ENCODE results near the gene B3GAT2.

The B3GAT2 gene

DNA sequence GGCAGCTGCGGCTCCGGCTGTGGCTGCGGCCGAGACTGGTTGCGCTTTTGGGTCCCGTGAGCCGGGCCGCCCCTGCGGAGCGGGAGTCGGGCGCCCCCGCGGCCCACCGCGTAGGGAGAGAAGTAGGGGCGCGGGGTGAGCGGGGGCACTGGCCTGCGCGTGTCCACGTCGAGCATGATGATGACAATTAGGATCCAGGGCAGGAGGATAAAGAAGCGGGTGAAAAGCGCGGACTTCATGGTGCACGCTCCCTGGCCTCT is 739 bp downstream of the B3GAT2 start:
- H3K27ac ChIP-seq (ENCODE audit: low read length): no peak overlapping the region
- no peaks in the 10 kb centered on the region for H3K79me2 ChIP-seq (ENCODE audit: low read length)
- no peak overlapping the region for H3K9ac ChIP-seq (ENCODE audit: low read length)
- TF ChIP-seq, protein P1, sequence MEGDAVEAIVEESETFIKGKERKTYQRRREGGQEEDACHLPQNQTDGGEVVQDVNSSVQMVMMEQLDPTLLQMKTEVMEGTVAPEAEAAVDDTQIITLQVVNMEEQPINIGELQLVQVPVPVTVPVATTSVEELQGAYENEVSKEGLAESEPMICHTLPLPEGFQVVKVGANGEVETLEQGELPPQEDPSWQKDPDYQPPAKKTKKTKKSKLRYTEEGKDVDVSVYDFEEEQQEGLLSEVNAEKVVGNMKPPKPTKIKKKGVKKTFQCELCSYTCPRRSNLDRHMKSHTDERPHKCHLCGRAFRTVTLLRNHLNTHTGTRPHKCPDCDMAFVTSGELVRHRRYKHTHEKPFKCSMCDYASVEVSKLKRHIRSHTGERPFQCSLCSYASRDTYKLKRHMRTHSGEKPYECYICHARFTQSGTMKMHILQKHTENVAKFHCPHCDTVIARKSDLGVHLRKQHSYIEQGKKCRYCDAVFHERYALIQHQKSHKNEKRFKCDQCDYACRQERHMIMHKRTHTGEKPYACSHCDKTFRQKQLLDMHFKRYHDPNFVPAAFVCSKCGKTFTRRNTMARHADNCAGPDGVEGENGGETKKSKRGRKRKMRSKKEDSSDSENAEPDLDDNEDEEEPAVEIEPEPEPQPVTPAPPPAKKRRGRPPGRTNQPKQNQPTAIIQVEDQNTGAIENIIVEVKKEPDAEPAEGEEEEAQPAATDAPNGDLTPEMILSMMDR (IDR thresholded peaks at IDR 0.05; ENCODE audit: low read depth, low read length): no peak
- no peak for TF ChIP-seq EZH2phosphoT487 (IDR thresholded peaks at IDR 0.05; ENCODE audit: low read depth)
- no peaks in the 10 kb centered on the region for H3K4me1 ChIP-seq (ENCODE audit: low read length)
- H3K9me3 ChIP-seq (ENCODE audit: insufficient read depth, low read length): no peaks in the 10 kb centered on the region
- H3K4me3 ChIP-seq (ENCODE audit: low read length): no peak overlapping the region
- no peak overlapping the region for H3K4me2 ChIP-seq (ENCODE audit: low read length)
- no peak overlapping the region for H2AFZ ChIP-seq (ENCODE audit: low read depth, low read length)
- H4K20me1 ChIP-seq (ENCODE audit: insufficient read depth, low read length): no peaks in the 10 kb centered on the region
- no peaks in the 10 kb centered on the region for H3K36me3 ChIP-seq (replicated peaks; ENCODE audit: low read depth, low read length)
- H3K27me3 ChIP-seq (ENCODE audit: low read depth, low read length): no peaks in the 10 kb centered on the region

DNA sequence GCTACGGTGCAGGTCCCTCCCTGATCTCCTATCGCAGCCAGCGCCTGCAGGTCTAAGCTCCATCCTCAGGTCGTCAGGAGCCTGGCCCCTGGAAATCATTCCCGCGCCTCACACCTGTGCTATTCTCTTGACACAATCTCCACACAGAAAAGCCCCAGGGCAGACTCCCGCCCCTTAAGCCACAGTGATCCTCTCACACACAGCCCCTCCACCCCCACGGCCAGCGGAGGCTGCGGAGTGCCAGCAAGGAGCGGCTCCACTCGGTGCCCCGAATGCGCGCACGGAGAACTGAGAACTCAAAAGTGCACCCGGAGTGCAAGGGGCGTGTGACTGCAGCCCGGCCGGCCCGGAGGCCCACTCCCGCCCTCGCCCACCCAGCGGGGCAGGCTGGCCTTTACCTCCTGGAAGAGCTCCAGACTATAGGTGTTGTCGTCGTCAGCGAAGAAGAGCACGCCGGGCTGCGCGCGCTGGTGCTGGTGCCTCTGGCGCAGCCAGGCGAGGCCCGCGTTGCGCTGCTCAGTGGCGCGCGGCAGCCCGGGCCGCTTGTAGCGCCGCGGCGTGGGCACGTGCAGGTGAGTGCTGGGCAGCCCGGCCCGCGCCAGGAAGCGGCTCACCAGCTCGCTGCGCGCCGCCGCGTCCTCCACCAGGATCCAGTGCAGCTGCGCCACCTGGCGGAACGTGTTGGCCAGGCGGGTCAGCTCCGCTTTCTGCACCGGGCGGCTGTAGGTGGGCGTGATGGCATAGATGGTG is 1.2 kb downstream of the B3GAT2 start:
- Histone ChIP-seq H4K20me1 (ENCODE audit: insufficient read depth, low read length) (no peaks in the 10 kb centered on the region), H3K9ac (ENCODE audit: low read length) (no peak overlapping the region), H3K4me3 (ENCODE audit: low read length) (no peak overlapping the region), H3K79me2 (ENCODE audit: low read length) (no peaks in the 10 kb centered on the region), H3K4me1 (ENCODE audit: low read length) (no peaks in the 10 kb centered on the region), H3K27ac (ENCODE audit: low read length) (no peak overlapping the region), H2AFZ (ENCODE audit: low read depth, low read length) (no peak overlapping the region), H3K36me3 (replicated peaks; ENCODE audit: low read depth, low read length) (no peaks in the 10 kb centered on the region), H3K4me2 (ENCODE audit: low read length) (no peak overlapping the region), H3K9me3 (ENCODE audit: insufficient read depth, low read length) (no peaks in the 10 kb centered on the region), H3K27me3 (ENCODE audit: low read depth, low read length) (no peaks in the 10 kb centered on the region)
- no peak for TF ChIP-seq EZH2phosphoT487 (IDR thresholded peaks at IDR 0.05; ENCODE audit: low read depth)
- TF ChIP-seq, protein P1 (IDR thresholded peaks at IDR 0.05; ENCODE audit: low read depth, low read length): no peak

DNA sequence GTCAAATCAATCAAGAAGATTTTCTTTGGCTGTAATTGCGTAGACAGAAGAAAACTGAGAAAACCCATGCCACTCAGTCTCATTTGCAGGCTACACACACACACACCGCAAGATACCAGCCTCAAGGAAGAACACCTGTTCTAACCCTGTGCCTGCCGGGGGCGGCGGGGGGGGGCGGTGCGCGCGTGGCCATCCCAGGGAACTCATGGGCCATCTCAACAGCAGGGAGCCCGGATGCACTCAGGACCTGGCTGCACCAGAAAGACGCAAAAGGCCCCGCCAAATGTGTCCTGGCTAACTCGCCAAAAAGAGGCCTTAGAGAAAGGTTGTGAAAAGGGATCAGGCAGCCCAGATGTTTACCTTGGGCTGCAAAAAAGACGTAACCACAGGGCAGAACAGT is 2.1 kb downstream of the B3GAT2 start:
- Histone ChIP-seq H3K4me1 (ENCODE audit: low read length) (no peaks in the 10 kb centered on the region), H3K79me2 (ENCODE audit: low read length) (no peaks in the 10 kb centered on the region), H3K4me3 (ENCODE audit: low read length) (no peak overlapping the region), H3K9ac (ENCODE audit: low read length) (no peak overlapping the region), H3K36me3 (replicated peaks; ENCODE audit: low read depth, low read length) (no peaks in the 10 kb centered on the region), H3K9me3 (ENCODE audit: insufficient read depth, low read length) (no peaks in the 10 kb centered on the region), H2AFZ (ENCODE audit: low read depth, low read length) (no peak overlapping the region), H4K20me1 (ENCODE audit: insufficient read depth, low read length) (no peaks in the 10 kb centered on the region), H3K4me2 (ENCODE audit: low read length) (no peak overlapping the region), H3K27ac (ENCODE audit: low read length) (no peak overlapping the region), H3K27me3 (ENCODE audit: low read depth, low read length) (no peaks in the 10 kb centered on the region)
- TF ChIP-seq EZH2phosphoT487 (IDR thresholded peaks at IDR 0.05; ENCODE audit: low read depth): no peak
- TF ChIP-seq, protein P1 (IDR thresholded peaks at IDR 0.05; ENCODE audit: low read depth, low read length): no peak

DNA sequence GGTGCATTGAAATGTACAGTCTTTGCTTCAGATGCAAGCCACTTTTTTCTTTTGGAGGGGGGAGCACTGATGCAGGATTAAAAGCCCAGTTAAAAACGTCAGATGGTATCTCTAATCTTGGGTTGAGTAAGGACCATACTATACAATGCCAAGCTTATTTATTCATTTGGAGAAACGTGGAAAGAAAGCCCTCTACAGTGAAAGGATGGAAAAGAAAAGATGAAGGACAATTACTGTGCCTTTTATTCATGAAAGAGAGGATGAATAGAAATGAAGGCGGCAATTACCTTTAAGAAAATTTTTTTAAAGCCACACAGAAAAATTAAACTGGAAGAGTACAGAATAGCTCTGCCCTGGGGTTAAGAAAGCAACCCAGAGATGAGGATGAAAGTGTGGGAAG is 2.7 kb downstream of the B3GAT2 start:
- Histone ChIP-seq H3K36me3 (replicated peaks; ENCODE audit: low read depth, low read length) (no peaks in the 10 kb centered on the region), H2AFZ (ENCODE audit: low read depth, low read length) (no peak overlapping the region), H3K27ac (ENCODE audit: low read length) (no peak overlapping the region), H4K20me1 (ENCODE audit: insufficient read depth, low read length) (no peaks in the 10 kb centered on the region), H3K4me1 (ENCODE audit: low read length) (no peaks in the 10 kb centered on the region), H3K27me3 (ENCODE audit: low read depth, low read length) (no peaks in the 10 kb centered on the region), H3K9ac (ENCODE audit: low read length) (no peak overlapping the region), H3K4me3 (ENCODE audit: low read length) (no peak overlapping the region), H3K4me2 (ENCODE audit: low read length) (no peak overlapping the region), H3K79me2 (ENCODE audit: low read length) (no peaks in the 10 kb centered on the region), H3K9me3 (ENCODE audit: insufficient read depth, low read length) (no peaks in the 10 kb centered on the region)
- no peak for TF ChIP-seq EZH2phosphoT487 (IDR thresholded peaks at IDR 0.05; ENCODE audit: low read depth)
- TF ChIP-seq, protein P1 (IDR thresholded peaks at IDR 0.05; ENCODE audit: low read depth, low read length): no peak
